WTC11 (cell line): ENCODE measurements around the gene NFATC1. TPM values are rescaled to one million over a fixed set of nuclear protein-coding genes. Genes with fewer than 3 reads are reported as not detected.

Source experiments
- ATAC-seq: fragments of 200-7000 bp; cut with Tn5 transposase; 2 replicates; pipeline ENCODE4 v1.10.0; 2021; ENCODE audit warnings: mild to moderate bottlenecking, moderate library complexity
- CTCF ChIA-PET: fragments of 300-600 bp; sonication (Branson Sonifier 250); formaldehyde crosslinking; loops from one replicate; lab custom pipeline; 2021; ENCODE audit warnings: antibody characterized with exemption; lab: Charles Lee
- POLR2A ChIA-PET: fragments of 350-600 bp; sonication (Branson Sonifier 250); formaldehyde crosslinking; loops from one replicate; lab custom pipeline; 2021; ENCODE audit warnings: antibody characterized with exemption; lab: Charles Lee
- DNase-seq: peaks from one replicate; pipeline ENCODE4 v3.0.0; 2021; ENCODE audit warnings: low spot score
- H3K27ac Mint-ChIP-seq: 2 replicates; pipeline ENCODE4 v1.8.0; 2021; ENCODE audit warnings: mixed read lengths
- H3K27me3 Mint-ChIP-seq: 2 replicates; pipeline ENCODE4 v1.8.0; 2021; ENCODE audit warnings: low read depth, mild to moderate bottlenecking, moderate library complexity, mixed read lengths
- H3K36me3 Mint-ChIP-seq: 2 replicates; pipeline ENCODE4 v1.8.0; 2021; ENCODE audit warnings: mixed read lengths
- H3K4me1 Mint-ChIP-seq: 2 replicates; pipeline ENCODE4 v1.8.0; 2022; ENCODE audit warnings: mixed read lengths
- H3K4me3 Mint-ChIP-seq: 2 replicates; pipeline ENCODE4 v1.8.0; 2021; ENCODE audit warnings: mild to moderate bottlenecking, moderate library complexity, mixed read lengths
- H3K9me3 Mint-ChIP-seq: 2 replicates; pipeline ENCODE4 v1.8.0; 2021; ENCODE audit warnings: mixed read lengths
- CREB1 ChIP-seq: sonication (generic); formaldehyde crosslinking; IDR thresholded peaks from 2 replicates; pipeline ENCODE4 v1.8.0; 2023; ENCODE audit warnings: mild to moderate bottlenecking, missing genetic modification reagents
- CTCF ChIP-seq: fragments of 200-600 bp; IDR thresholded peaks from 2 replicates; pipeline ENCODE4 v1.8.0; 2022; ENCODE audit warnings: antibody characterized with exemption
- ESRRA ChIP-seq: sonication (generic); formaldehyde crosslinking; IDR thresholded peaks from 2 replicates; pipeline ENCODE4 v1.8.1; 2022; ENCODE audit warnings: mild to moderate bottlenecking, missing genetic modification reagents, borderline replicate concordance
- FOXP1 ChIP-seq: sonication (generic); formaldehyde crosslinking; IDR thresholded peaks from 2 replicates; pipeline ENCODE4 v1.8.0; 2022; ENCODE audit warnings: missing genetic modification reagents, mild to moderate bottlenecking, moderate library complexity, borderline replicate concordance
- NFATC4 ChIP-seq: fragments of 250-450 bp; sonication (Bioruptor Pico); IDR thresholded peaks from 2 replicates; pipeline ENCODE4 v1.9.0; 2021; ENCODE audit warnings: mild to moderate bottlenecking
- NFE2L1 ChIP-seq: sonication (generic); formaldehyde crosslinking; IDR thresholded peaks from 2 replicates; pipeline ENCODE4 v1.8.1; 2023; ENCODE audit warnings: missing genetic modification reagents
- PRRX2 ChIP-seq: fragments of 250-450 bp; sonication (Bioruptor Pico); IDR thresholded peaks from 2 replicates; pipeline ENCODE4 v1.8.0; 2021; ENCODE audit warnings: mild to moderate bottlenecking
- SMAD4 ChIP-seq: sonication (generic); formaldehyde crosslinking; IDR thresholded peaks from 2 replicates; pipeline ENCODE4 v1.8.0; 2022; ENCODE audit warnings: mild to moderate bottlenecking, missing genetic modification reagents
- SP1 ChIP-seq: sonication (generic); formaldehyde crosslinking; conservative IDR thresholded peaks from 2 replicates; pipeline ENCODE4 v1.8.1; 2022; ENCODE audit warnings: missing genetic modification reagents
- ZNF263 ChIP-seq: sonication (generic); formaldehyde crosslinking; IDR thresholded peaks from 2 replicates; pipeline ENCODE4 v1.8.1; 2022; ENCODE audit warnings: low read depth, mild to moderate bottlenecking, moderate library complexity, missing genetic modification reagents
- ZNF425 ChIP-seq: fragments of 250-450 bp; sonication (Bioruptor Pico); conservative IDR thresholded peaks from 2 replicates; pipeline ENCODE4 v1.9.0; 2021; ENCODE audit warnings: mild to moderate bottlenecking
- total RNA-seq: library from RNA; stranded (reverse); gene quantifications from 3 replicates; pipeline ENCODE4 v1.2.3, GENCODE V29; 2021
- TF ChIP-seq, protein P1 (sequence below): sonication (generic); formaldehyde crosslinking; IDR thresholded peaks from 2 replicates; pipeline ENCODE4 v1.8.1; 2023; ENCODE audit warnings: mild to moderate bottlenecking, missing genetic modification reagents, borderline replicate concordance
- TF ChIP-seq, protein P2 (sequence below): fragments of 250-450 bp; sonication (Bioruptor Pico); IDR thresholded peaks from 2 replicates; pipeline ENCODE4 v1.9.0; 2021; ENCODE audit warnings: mild to moderate bottlenecking
- TF ChIP-seq, protein P3 (sequence below): sonication (generic); formaldehyde crosslinking; IDR thresholded peaks from 2 replicates; pipeline ENCODE4 v1.8.0; 2022; ENCODE audit warnings: mild to moderate bottlenecking, missing genetic modification reagents

NFATC1 gene
- total RNA-seq, 1 experiment from 2014 or later = 20.2 TPM

GRCh38 chr18:79563949-79564348 is 168.2 kb downstream of the NFATC1 start:
- DNase-seq (no peak), ATAC-seq (no peak)
- CTCF ChIA-PET = no interaction called here
- H3K4me1 Mint-ChIP-seq = peaks cover 20% of the 10 kb centered on the region
- H3K9me3 Mint-ChIP-seq = peaks cover 15% of the 10 kb centered on the region
- TF ChIP-seq ZNF263 (CRISPR knock-in tag) (no peak), ZNF425 (CRISPR knock-in tag) (no peak), NFE2L1 (CRISPR knock-in tag) (no peak), SP1 (CRISPR knock-in tag) (no peak), PRRX2 (CRISPR knock-in tag) (no peak), NFATC4 (CRISPR knock-in tag) (no peak), SMAD4 (CRISPR knock-in tag) (no peak), CREB1 (no peak), ESRRA (CRISPR knock-in tag) (no peak), CTCF (no peak)
- TF ChIP-seq, protein P1, sequence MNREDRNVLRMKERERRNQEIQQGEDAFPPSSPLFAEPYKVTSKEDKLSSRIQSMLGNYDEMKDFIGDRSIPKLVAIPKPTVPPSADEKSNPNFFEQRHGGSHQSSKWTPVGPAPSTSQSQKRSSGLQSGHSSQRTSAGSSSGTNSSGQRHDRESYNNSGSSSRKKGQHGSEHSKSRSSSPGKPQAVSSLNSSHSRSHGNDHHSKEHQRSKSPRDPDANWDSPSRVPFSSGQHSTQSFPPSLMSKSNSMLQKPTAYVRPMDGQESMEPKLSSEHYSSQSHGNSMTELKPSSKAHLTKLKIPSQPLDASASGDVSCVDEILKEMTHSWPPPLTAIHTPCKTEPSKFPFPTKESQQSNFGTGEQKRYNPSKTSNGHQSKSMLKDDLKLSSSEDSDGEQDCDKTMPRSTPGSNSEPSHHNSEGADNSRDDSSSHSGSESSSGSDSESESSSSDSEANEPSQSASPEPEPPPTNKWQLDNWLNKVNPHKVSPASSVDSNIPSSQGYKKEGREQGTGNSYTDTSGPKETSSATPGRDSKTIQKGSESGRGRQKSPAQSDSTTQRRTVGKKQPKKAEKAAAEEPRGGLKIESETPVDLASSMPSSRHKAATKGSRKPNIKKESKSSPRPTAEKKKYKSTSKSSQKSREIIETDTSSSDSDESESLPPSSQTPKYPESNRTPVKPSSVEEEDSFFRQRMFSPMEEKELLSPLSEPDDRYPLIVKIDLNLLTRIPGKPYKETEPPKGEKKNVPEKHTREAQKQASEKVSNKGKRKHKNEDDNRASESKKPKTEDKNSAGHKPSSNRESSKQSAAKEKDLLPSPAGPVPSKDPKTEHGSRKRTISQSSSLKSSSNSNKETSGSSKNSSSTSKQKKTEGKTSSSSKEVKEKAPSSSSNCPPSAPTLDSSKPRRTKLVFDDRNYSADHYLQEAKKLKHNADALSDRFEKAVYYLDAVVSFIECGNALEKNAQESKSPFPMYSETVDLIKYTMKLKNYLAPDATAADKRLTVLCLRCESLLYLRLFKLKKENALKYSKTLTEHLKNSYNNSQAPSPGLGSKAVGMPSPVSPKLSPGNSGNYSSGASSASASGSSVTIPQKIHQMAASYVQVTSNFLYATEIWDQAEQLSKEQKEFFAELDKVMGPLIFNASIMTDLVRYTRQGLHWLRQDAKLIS = no peak
- TF ChIP-seq, protein P2, sequence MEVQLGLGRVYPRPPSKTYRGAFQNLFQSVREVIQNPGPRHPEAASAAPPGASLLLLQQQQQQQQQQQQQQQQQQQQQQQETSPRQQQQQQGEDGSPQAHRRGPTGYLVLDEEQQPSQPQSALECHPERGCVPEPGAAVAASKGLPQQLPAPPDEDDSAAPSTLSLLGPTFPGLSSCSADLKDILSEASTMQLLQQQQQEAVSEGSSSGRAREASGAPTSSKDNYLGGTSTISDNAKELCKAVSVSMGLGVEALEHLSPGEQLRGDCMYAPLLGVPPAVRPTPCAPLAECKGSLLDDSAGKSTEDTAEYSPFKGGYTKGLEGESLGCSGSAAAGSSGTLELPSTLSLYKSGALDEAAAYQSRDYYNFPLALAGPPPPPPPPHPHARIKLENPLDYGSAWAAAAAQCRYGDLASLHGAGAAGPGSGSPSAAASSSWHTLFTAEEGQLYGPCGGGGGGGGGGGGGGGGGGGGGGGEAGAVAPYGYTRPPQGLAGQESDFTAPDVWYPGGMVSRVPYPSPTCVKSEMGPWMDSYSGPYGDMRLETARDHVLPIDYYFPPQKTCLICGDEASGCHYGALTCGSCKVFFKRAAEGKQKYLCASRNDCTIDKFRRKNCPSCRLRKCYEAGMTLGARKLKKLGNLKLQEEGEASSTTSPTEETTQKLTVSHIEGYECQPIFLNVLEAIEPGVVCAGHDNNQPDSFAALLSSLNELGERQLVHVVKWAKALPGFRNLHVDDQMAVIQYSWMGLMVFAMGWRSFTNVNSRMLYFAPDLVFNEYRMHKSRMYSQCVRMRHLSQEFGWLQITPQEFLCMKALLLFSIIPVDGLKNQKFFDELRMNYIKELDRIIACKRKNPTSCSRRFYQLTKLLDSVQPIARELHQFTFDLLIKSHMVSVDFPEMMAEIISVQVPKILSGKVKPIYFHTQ (CRISPR knock-in tag) = no peak
- H3K27me3 Mint-ChIP-seq = peaks cover 5% of the 10 kb centered on the region; the same call in 1 of the 2 replicates
- H3K27ac Mint-ChIP-seq = no peak overlapping the region
- no peak overlapping the region for H3K4me3 Mint-ChIP-seq
- no peaks in the 10 kb centered on the region for H3K36me3 Mint-ChIP-seq
- POLR2A ChIA-PET = no interaction called here

- CTCF ChIA-PET = no interaction called here
These were observed 168.7 kb downstream of the NFATC1 start for GRCh38 chr18:79564441-79564840.

More at GRCh38 chr18:79564441-79564840, 168.7 kb downstream of the NFATC1 start:
- no peak for ATAC-seq
- DNase-seq = no peak
- TF ChIP-seq, protein P3, sequence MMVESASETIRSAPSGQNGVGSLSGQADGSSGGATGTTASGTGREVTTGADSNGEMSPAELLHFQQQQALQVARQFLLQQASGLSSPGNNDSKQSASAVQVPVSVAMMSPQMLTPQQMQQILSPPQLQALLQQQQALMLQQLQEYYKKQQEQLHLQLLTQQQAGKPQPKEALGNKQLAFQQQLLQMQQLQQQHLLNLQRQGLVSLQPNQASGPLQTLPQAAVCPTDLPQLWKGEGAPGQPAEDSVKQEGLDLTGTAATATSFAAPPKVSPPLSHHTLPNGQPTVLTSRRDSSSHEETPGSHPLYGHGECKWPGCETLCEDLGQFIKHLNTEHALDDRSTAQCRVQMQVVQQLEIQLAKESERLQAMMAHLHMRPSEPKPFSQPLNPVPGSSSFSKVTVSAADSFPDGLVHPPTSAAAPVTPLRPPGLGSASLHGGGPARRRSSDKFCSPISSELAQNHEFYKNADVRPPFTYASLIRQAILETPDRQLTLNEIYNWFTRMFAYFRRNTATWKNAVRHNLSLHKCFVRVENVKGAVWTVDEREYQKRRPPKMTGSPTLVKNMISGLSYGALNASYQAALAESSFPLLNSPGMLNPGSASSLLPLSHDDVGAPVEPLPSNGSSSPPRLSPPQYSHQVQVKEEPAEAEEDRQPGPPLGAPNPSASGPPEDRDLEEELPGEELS (CRISPR knock-in tag) = peak; percentile 54; the same call in 1 of the 2 replicates
- no peak for TF ChIP-seq FOXP1
- POLR2A ChIA-PET = no interaction called here
- Mint-ChIP-seq H3K27ac (no peak overlapping the region), H3K36me3 (no peaks in the 10 kb centered on the region), H3K4me3 (no peak overlapping the region), H3K27me3 (peaks cover 5% of the 10 kb centered on the region; the same call in 1 of the 2 replicates), H3K4me1 (peaks cover 20% of the 10 kb centered on the region), H3K9me3 (peaks cover 15% of the 10 kb centered on the region)
